Measurements from ENCODE around the gene JAG1.

DNA sequence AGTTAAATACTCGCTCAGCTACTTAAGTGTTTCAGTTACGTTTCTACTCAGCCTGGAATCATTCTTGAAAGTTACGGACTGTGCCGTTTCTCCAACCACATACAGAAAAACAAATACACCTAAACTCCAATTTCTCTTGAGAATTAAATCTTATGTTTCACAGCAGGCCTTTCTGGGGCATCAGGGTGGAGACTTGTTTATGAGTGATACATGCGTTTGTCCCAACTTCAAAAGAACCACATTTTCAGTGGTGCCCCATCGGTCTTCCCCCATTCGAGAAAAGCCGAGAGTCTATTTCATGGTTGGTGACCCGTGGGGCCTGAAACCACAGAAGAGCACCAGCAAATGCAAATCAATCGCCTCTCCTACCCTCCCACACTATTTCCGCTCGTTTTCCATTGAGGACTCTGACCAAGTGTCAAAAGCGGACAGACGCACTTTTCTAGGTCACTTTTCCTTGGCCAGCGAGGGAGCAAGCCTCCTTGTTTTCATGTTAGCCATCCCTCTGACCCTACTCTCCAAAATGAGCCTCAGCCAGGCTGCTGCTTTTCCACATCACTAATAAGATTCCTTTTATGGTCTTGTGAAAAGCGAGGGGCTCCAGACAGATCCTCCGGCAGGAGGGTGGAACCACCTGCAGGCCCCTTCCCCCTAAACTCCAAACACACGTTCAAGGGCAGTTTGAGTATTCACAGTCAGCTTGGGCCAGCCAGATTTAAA, 3.1 kb downstream of the JAG1 start:
- TF ChIP-seq POLR2A (IDR thresholded peaks at IDR 0.05; ENCODE audit: extremely low read depth, insufficient read length) (no peak), CTCF (IDR thresholded peaks at IDR 0.05; ENCODE audit: low read depth, low read length) (no peak), MYC (IDR thresholded peaks at IDR 0.05; ENCODE audit: low read depth, low read length) (0 out of 2 replicates have a peak, but pooled peaks have one; percentile 2), MAX (IDR thresholded peaks at IDR 0.05; ENCODE audit: low read depth, low read length) (peak; percentile 5; the same call in 1 of the 2 replicates)

Data from NB4 (cell line).